ENCODE measurements around the gene PCP2.

DNA sequence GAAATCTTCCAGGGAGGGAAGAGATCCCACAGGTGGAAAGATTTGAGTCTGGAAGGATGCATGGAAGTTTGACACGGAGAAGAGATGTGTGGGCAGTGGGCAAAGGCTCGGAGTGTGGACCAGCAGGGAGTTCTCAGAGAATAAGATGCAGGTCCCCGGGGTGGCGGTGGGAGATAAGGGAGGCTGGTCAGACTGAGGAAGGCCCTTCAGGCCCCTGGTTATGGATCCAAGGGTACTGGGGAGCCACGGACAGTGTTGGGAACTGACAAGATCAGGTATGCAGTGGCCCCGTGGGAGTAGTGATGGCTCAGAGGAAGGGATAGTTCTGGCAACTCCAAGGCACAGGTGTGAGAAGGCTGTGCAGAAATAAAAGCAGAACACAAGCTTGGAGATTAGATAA, 35.3 kb downstream of the PCP2 start:
- TF ChIP-seq, protein P1, sequence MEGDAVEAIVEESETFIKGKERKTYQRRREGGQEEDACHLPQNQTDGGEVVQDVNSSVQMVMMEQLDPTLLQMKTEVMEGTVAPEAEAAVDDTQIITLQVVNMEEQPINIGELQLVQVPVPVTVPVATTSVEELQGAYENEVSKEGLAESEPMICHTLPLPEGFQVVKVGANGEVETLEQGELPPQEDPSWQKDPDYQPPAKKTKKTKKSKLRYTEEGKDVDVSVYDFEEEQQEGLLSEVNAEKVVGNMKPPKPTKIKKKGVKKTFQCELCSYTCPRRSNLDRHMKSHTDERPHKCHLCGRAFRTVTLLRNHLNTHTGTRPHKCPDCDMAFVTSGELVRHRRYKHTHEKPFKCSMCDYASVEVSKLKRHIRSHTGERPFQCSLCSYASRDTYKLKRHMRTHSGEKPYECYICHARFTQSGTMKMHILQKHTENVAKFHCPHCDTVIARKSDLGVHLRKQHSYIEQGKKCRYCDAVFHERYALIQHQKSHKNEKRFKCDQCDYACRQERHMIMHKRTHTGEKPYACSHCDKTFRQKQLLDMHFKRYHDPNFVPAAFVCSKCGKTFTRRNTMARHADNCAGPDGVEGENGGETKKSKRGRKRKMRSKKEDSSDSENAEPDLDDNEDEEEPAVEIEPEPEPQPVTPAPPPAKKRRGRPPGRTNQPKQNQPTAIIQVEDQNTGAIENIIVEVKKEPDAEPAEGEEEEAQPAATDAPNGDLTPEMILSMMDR (IDR thresholded peaks at IDR 0.05; ENCODE audit: poor library complexity): no peak
- TF ChIP-seq EZH2phosphoT487 (IDR thresholded peaks at IDR 0.05; ENCODE audit: low read depth, severe bottlenecking, unreplicated experiment): no peak
